GM12875 (cell line): ENCODE results near the gene F8A2.

Experiments
- H3K4me3 ChIP-seq: one replicate; pipeline ENCODE4 v1.5.1; 2011; ENCODE audit warnings: low read depth, low read length, control low read depth
- CTCF ChIP-seq: IDR thresholded peaks from 2 replicates; pipeline ENCODE4 v1.5.1; 2011; ENCODE audit warnings: low read depth, mild to moderate bottlenecking, control low read depth, inconsistent platforms, low read length, moderate library complexity, borderline replicate concordance; ENCODE audit not compliant: insufficient read depth

F8A2 gene

DNA sequence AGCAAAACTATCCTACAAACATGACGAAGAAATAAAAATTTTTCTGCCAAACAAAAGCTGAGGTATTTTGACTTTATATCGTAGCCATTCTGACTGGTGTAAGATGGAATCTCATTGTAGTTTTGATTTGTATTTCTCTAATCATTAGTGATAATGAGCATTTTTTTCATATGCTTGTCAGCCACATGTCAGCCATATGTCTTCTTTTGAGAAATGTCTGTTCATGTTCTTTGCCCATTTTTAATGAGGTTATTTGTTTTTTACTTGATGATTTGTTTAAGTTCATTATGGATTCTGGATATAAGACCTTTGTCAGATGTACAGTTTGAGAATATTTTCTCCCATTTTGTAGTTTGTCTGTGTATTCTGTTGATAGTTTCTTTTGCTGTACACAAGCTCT is 24.5 kb downstream of the F8A2 start:
- TF ChIP-seq CTCF, result no peak
- no peak overlapping the region for H3K4me3 ChIP-seq

GRCh38 chrX:155417769-155418168 is 35.9 kb downstream of the F8A2 start:
- no peak overlapping the region for H3K4me3 ChIP-seq
- no peak for TF ChIP-seq CTCF
